ENCODE measurements around the gene TAS2R31.

DNA sequence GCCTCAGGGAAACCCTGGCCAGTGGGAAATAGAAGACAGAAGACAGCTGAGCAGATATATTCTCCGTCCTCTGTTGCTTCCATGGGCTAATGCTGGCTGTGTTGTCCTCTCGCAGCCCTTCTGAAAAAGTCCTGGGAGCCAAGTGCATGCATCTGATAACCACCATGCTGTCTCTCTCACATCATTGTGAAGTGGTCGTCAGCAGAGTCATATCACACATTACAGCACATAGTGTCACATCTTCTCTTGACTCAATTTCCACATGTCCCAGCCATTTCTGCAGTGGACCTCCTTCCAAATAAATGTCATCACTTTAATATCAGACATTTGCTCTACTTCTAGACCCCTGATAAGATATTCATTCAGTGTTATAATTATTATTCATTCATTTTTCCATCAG is 36.9 kb downstream of the TAS2R31 start:
- TF ChIP-seq EZH2 (IDR thresholded peaks at IDR 0.05; ENCODE audit: borderline replicate concordance, low read depth, low read length, severe bottlenecking), result no peak
- no peak for TF ChIP-seq CTCF (IDR thresholded peaks at IDR 0.05; ENCODE audit: extremely low read depth in 1 of 2, insufficient read depth in 1 of 2, low read depth in 1 of 2, low read length in 2 of 2)
- no peak for TF ChIP-seq POLR2A (IDR thresholded peaks at IDR 0.05; ENCODE audit: low read depth, low read length)
- TF ChIP-seq JUN (IDR thresholded peaks at IDR 0.05; ENCODE audit: borderline replicate concordance, insufficient read depth, insufficient read length, low read depth), result no peak
- TF ChIP-seq, protein P1, sequence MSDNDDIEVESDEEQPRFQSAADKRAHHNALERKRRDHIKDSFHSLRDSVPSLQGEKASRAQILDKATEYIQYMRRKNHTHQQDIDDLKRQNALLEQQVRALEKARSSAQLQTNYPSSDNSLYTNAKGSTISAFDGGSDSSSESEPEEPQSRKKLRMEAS (IDR thresholded peaks at IDR 0.05; ENCODE audit: insufficient read depth, insufficient read length), result no peak
- no peak for TF ChIP-seq POLR2AphosphoS5 (IDR thresholded peaks at IDR 0.05; ENCODE audit: insufficient read depth, low read depth, low read length)

Measured in endothelial cell of umbilical vein (primary cell).